ENCODE results near the gene SLC9B1. TPM values are rescaled to one million over a fixed set of nuclear protein-coding genes. Genes with fewer than 3 reads are reported as not detected.

Gene SLC9B1
- total RNA-seq, 1 experiment from 2014 or later, result 1.7 TPM

DNA sequence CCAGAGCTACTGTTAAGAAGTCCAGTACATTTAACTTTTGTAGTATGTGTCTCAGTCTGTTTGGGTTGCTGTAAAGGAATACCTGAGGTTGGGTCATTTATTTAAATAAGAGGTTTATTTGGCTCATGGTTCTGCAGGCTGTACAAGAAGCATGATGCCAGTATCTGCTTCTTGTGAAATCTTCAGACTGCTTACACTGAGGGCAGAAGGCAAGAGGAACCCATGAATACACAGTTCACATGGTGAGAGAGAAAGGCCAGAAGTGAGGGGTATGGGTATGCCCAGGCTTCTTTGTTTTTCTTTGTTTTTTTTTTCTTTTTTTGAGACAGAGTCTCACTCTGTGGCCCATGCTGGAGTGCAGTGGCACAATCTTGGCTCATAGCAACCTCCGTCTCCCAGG is 156.8 kb downstream of the SLC9B1 start:
- peaks cover 20% of the 10 kb centered on the region for H3K9me3 Mint-ChIP-seq (ENCODE audit: unreplicated experiment)
- BruUV-seq (replicated peaks), result no TSS peak
- TF ChIP-seq CTCF (IDR thresholded peaks at IDR 0.05; ENCODE audit: insufficient read depth in 1 of 2, low read depth in 1 of 2, low read length in 1 of 2, severe bottlenecking in 1 of 2, unreplicated experiment in 1 of 2), result no peak
- H3K27me3 Mint-ChIP-seq (ENCODE audit: insufficient read depth, unreplicated experiment), result no peaks in the 10 kb centered on the region
- H3K27ac Mint-ChIP-seq (ENCODE audit: unreplicated experiment), result no peak overlapping the region
- H3K4me1 Mint-ChIP-seq (ENCODE audit: low read depth, unreplicated experiment), result peaks cover 6% of the 10 kb centered on the region
- Histone ChIP-seq H3K4me3 (ENCODE audit: low read depth, low read length) (no peak overlapping the region), H3K36me3 (ENCODE audit: control insufficient read depth, insufficient read depth, low read length) (no peaks in the 10 kb centered on the region), H3K27me3 (replicated peaks; ENCODE audit: control insufficient read depth, insufficient read depth, low read length) (no peaks in the 10 kb centered on the region), H3K9me3 (peaks cover 6% of the 10 kb centered on the region; the same call in 1 of the 2 replicates), H3K4me1 (no peaks in the 10 kb centered on the region)
- H3K36me3 Mint-ChIP-seq (ENCODE audit: insufficient read depth, unreplicated experiment), result no peaks in the 10 kb centered on the region
- CTCF ChIA-PET, result no interaction called here
- H3K4me3 Mint-ChIP-seq (ENCODE audit: unreplicated experiment), result no peak overlapping the region
- DNase-seq, result no peak
- POLR2A ChIA-PET, result no interaction called here
- intact Hi-C loops (cut with micrococcal nuclease; ENCODE audit: unreplicated experiment), result no loop called here

GRCh38 chr4:102862016-102862415 is 157.5 kb downstream of the SLC9B1 start:
- CTCF ChIA-PET, result no interaction called here
- no peak overlapping the region for H3K27ac Mint-ChIP-seq (ENCODE audit: unreplicated experiment)

GRCh38 chr4:102860611-102861324 is 158.7 kb downstream of the SLC9B1 start:
- no peaks in the 10 kb centered on the region for H3K36me3 ChIP-seq (ENCODE audit: control insufficient read depth, insufficient read depth, low read length)
- DNase-seq, result no peak
- Mint-ChIP-seq H3K27ac (ENCODE audit: unreplicated experiment) (no peak overlapping the region), H3K4me1 (ENCODE audit: low read depth, unreplicated experiment) (peaks cover 6% of the 10 kb centered on the region), H3K9me3 (ENCODE audit: unreplicated experiment) (peaks cover 20% of the 10 kb centered on the region), H3K27me3 (ENCODE audit: insufficient read depth, unreplicated experiment) (no peaks in the 10 kb centered on the region), H3K4me3 (ENCODE audit: unreplicated experiment) (no peak overlapping the region), H3K36me3 (ENCODE audit: insufficient read depth, unreplicated experiment) (no peaks in the 10 kb centered on the region)
- ChIA-PET POLR2A (no interaction called here), CTCF (no interaction called here)
- H3K4me3 ChIP-seq (ENCODE audit: low read depth, low read length), result no peak overlapping the region
- H3K27me3 ChIP-seq (replicated peaks; ENCODE audit: control insufficient read depth, insufficient read depth, low read length), result no peaks in the 10 kb centered on the region
- intact Hi-C loops (cut with micrococcal nuclease; ENCODE audit: unreplicated experiment), result no loop called here
- H3K4me1 ChIP-seq, result no peaks in the 10 kb centered on the region
- no peak for TF ChIP-seq CTCF (IDR thresholded peaks at IDR 0.05; ENCODE audit: insufficient read depth in 1 of 2, low read depth in 1 of 2, low read length in 1 of 2, severe bottlenecking in 1 of 2, unreplicated experiment in 1 of 2)
- no TSS peak for BruUV-seq (replicated peaks)
- peaks cover 6% of the 10 kb centered on the region; the same call in 1 of the 2 replicates for H3K9me3 ChIP-seq

More at GRCh38 chr4:102862016-102862415, 157.5 kb downstream of the SLC9B1 start:
- POLR2A ChIA-PET, result no interaction called here
- Histone ChIP-seq H3K4me1 (no peaks in the 10 kb centered on the region), H3K36me3 (ENCODE audit: control insufficient read depth, insufficient read depth, low read length) (no peaks in the 10 kb centered on the region), H3K9me3 (peaks cover 6% of the 10 kb centered on the region; the same call in 1 of the 2 replicates), H3K4me3 (ENCODE audit: low read depth, low read length) (no peak overlapping the region), H3K27me3 (replicated peaks; ENCODE audit: control insufficient read depth, insufficient read depth, low read length) (no peaks in the 10 kb centered on the region)
- Mint-ChIP-seq H3K9me3 (ENCODE audit: unreplicated experiment) (peaks cover 20% of the 10 kb centered on the region), H3K4me1 (ENCODE audit: low read depth, unreplicated experiment) (peaks cover 6% of the 10 kb centered on the region), H3K4me3 (ENCODE audit: unreplicated experiment) (no peak overlapping the region), H3K36me3 (ENCODE audit: insufficient read depth, unreplicated experiment) (no peaks in the 10 kb centered on the region), H3K27me3 (ENCODE audit: insufficient read depth, unreplicated experiment) (no peaks in the 10 kb centered on the region)
- no peak for TF ChIP-seq CTCF (IDR thresholded peaks at IDR 0.05; ENCODE audit: insufficient read depth in 1 of 2, low read depth in 1 of 2, low read length in 1 of 2, severe bottlenecking in 1 of 2, unreplicated experiment in 1 of 2)
- intact Hi-C loops (cut with micrococcal nuclease; ENCODE audit: unreplicated experiment), result no loop called here
- BruUV-seq (replicated peaks), result no TSS peak
- no peak for DNase-seq

Data from Caco-2 (cell line).